Measurements from ENCODE around the gene GJB4.
"Not testable (repeated sequence)": the region's sequence is repeated elsewhere in the genome, so short reads cannot be mapped to it uniquely, and the experiment has no call there.

GJB4 gene

GRCh38 chr1:34759503-34760357, at the start of gene GJB4:
GJB4 (plus strand) TSS chr1:34759740; CDS start chr1:34761255, 1,515 bp downstream.
- no peak for DNase-seq

GRCh38 chr1:34710812-34711211, 48.7 kb upstream of the GJB4 start:
- DNase-seq: no peak

GRCh38 chr1:34711485-34711884, 48.1 kb upstream of the GJB4 start:
- no peak for DNase-seq

- DNase-seq: no peak
These were observed 47.4 kb upstream of the GJB4 start for GRCh38 chr1:34712007-34712688.

GRCh38 chr1:34713443-34713842, 46.1 kb upstream of the GJB4 start:
- DNase-seq: no peak

GRCh38 chr1:34714386-34714785, 45.2 kb upstream of the GJB4 start:
- DNase-seq: no peak

GRCh38 chr1:34715139-34715538, 44.4 kb upstream of the GJB4 start:
- no peak for DNase-seq

GRCh38 chr1:34721241-34721640, 38.3 kb upstream of the GJB4 start:
- no peak for DNase-seq

GRCh38 chr1:34721646-34722355, 37.7 kb upstream of the GJB4 start:
- no peak for DNase-seq

- no peak for DNase-seq
These were observed 32.7 kb upstream of the GJB4 start for GRCh38 chr1:34726861-34727260.

GRCh38 chr1:34730485-34730884, 29.1 kb upstream of the GJB4 start:
- no peak for DNase-seq

- not testable (repeated sequence) for DNase-seq
These were observed 26.7 kb upstream of the GJB4 start for GRCh38 chr1:34732831-34733230.

- DNase-seq: no peak
These were observed 22.8 kb upstream of the GJB4 start for GRCh38 chr1:34736692-34737091.

GRCh38 chr1:34737236-34737635, 22.3 kb upstream of the GJB4 start:
- DNase-seq: not testable (repeated sequence)

GRCh38 chr1:34739613-34740012, 19.9 kb upstream of the GJB4 start:
- no peak for DNase-seq

GRCh38 chr1:34740161-34740868, 19.2 kb upstream of the GJB4 start:
- no peak for DNase-seq

GRCh38 chr1:34742667-34743270, 16.8 kb upstream of the GJB4 start:
- no peak for DNase-seq

GRCh38 chr1:34743775-34744174, 15.8 kb upstream of the GJB4 start:
- no peak for DNase-seq

GRCh38 chr1:34744851-34745250, 14.7 kb upstream of the GJB4 start:
- DNase-seq: no peak

- DNase-seq: no peak
These were observed 13.9 kb upstream of the GJB4 start for GRCh38 chr1:34745666-34746065.

GRCh38 chr1:34746101-34746500, 13.4 kb upstream of the GJB4 start:
- no peak for DNase-seq

GRCh38 chr1:34746785-34747637, 12.5 kb upstream of the GJB4 start:
- DNase-seq: no peak
